Measurements from ENCODE around the gene ITGB2. TPM values are rescaled to one million over a fixed set of nuclear protein-coding genes. Genes with fewer than 3 reads are reported as not detected.

The ITGB2 gene
- total RNA-seq, 1 experiment from 2014 or later = 1.5 TPM

- Histone ChIP-seq H3K27me3 (ENCODE audit: insufficient read depth, low read length) (no peaks in the 10 kb centered on the region), H4K20me1 (ENCODE audit: insufficient read depth) (no peaks in the 10 kb centered on the region), H3K4me1 (ENCODE audit: control insufficient read depth in 1 of 2, insufficient read depth in 2 of 2, low read length in 2 of 2) (no peaks in the 10 kb centered on the region), H3K27ac (ENCODE audit: low read depth, low read length) (no peak overlapping the region), H3K36me3 (ENCODE audit: control insufficient read depth in 1 of 2, insufficient read depth in 2 of 2, low read length in 2 of 2) (peaks cover 12 to 37% of the 10 kb centered on the region in 2 experiments), H3K9me2 (ENCODE audit: insufficient read depth) (no peaks in the 10 kb centered on the region), H2AFZ (ENCODE audit: low read depth, low read length, poor library complexity, severe bottlenecking) (no peak overlapping the region), H3K79me2 (ENCODE audit: insufficient read depth, low read length) (peaks cover 85% of the 10 kb centered on the region), H3K9me3 (ENCODE audit: control insufficient read depth in 1 of 2, insufficient read depth in 1 of 2, low read depth in 1 of 2, low read length in 2 of 2) (no peaks in the 10 kb centered on the region), H3K4me3 (replicated peaks in 1 of 2; ENCODE audit: low read depth in 1 of 2, low read length in 2 of 2) (no peak overlapping the region), H3K9ac (ENCODE audit: low read length) (no peak overlapping the region), H3K4me2 (ENCODE audit: low read length) (no peak overlapping the region)
- TF ChIP-seq ATF3 (IDR thresholded peaks at IDR 0.05) = no peak
- no peak for DNase-seq (ENCODE audit: low read depth, low spot score)
- no TSS peak for BruUV-seq (replicated peaks)
- no peak for ATAC-seq
- POLR2A ChIA-PET = no interaction called here
- intact Hi-C loops (cut with micrococcal nuclease) = no loop called here
- RAD21 ChIA-PET (ENCODE audit: low non-redundant PET in 1 of 2, low total read pairs in 2 of 2, uncharacterized antibody in 2 of 2, unreplicated experiment in 2 of 2) = no interaction called here
- CTCF ChIA-PET = no interaction called here
These were observed 37.9 kb upstream of the ITGB2 start for GRCh38 chr21:44958471-44959191.

- H3K9me3 ChIP-seq (ENCODE audit: control insufficient read depth in 1 of 2, insufficient read depth in 1 of 2, low read depth in 1 of 2, low read length in 2 of 2) = no peaks in the 10 kb centered on the region
- H4K20me1 ChIP-seq (ENCODE audit: insufficient read depth) = no peaks in the 10 kb centered on the region
- CTCF ChIA-PET = interaction anchor here (1.1 kb wide), 1 partner anchor 10 kb away, joined by 3 read pairs; no protein-coding TSS in a partner anchor
- H3K79me2 ChIP-seq (ENCODE audit: insufficient read depth, low read length) = peaks cover 85% of the 10 kb centered on the region
- H3K4me1 ChIP-seq (ENCODE audit: control insufficient read depth in 1 of 2, insufficient read depth in 2 of 2, low read length in 2 of 2) = no peaks in the 10 kb centered on the region
- no peak overlapping the region for H2AFZ ChIP-seq (ENCODE audit: low read depth, low read length, poor library complexity, severe bottlenecking)
- RAD21 ChIA-PET (ENCODE audit: low non-redundant PET in 1 of 2, low total read pairs in 2 of 2, uncharacterized antibody in 2 of 2, unreplicated experiment in 2 of 2) = no interaction called here
- POLR2A ChIA-PET = no interaction called here
- intact Hi-C loops (cut with micrococcal nuclease) = no loop called here
- DNase-seq (ENCODE audit: low read depth, low spot score) = no peak
- H3K27ac ChIP-seq (ENCODE audit: low read depth, low read length) = no peak overlapping the region
- no peak for ATAC-seq
- no peaks in the 10 kb centered on the region for H3K27me3 ChIP-seq (ENCODE audit: insufficient read depth, low read length)
- no peak overlapping the region for H3K9ac ChIP-seq (ENCODE audit: low read length)
- no peak overlapping the region for H3K4me3 ChIP-seq (replicated peaks in 1 of 2; ENCODE audit: low read depth in 1 of 2, low read length in 2 of 2)
- H3K9me2 ChIP-seq (ENCODE audit: insufficient read depth) = no peaks in the 10 kb centered on the region
- BruUV-seq (replicated peaks) = no TSS peak
- no peak overlapping the region for H3K4me2 ChIP-seq (ENCODE audit: low read length)
- H3K36me3 ChIP-seq (ENCODE audit: control insufficient read depth in 1 of 2, insufficient read depth in 2 of 2, low read length in 2 of 2) = peaks cover 9 to 37% of the 10 kb centered on the region in 2 experiments
- TF ChIP-seq CEBPB (IDR thresholded peaks at IDR 0.05; ENCODE audit: low read depth) (no peak), TCF7L2 (IDR thresholded peaks at IDR 0.05; ENCODE audit: borderline replicate concordance, extremely low read depth, insufficient read depth, insufficient read length) (no peak), ZBTB33 (IDR thresholded peaks at IDR 0.05; ENCODE audit: extremely low read depth, insufficient replicate concordance, low read length) (no peak), FOSL1 (IDR thresholded peaks at IDR 0.05; ENCODE audit: low read depth) (no peak), SRF (IDR thresholded peaks at IDR 0.05; ENCODE audit: low read depth) (no peak), REST (IDR thresholded peaks at IDR 0.05; ENCODE audit: low read depth) (no peak), RAD21 (IDR thresholded peaks at IDR 0.05; ENCODE audit: low read depth) (no peak), ELF1 (IDR thresholded peaks at IDR 0.05; ENCODE audit: borderline replicate concordance, low read depth) (no peak), YY1 (IDR thresholded peaks at IDR 0.05; ENCODE audit: extremely low read depth, insufficient replicate concordance, low read depth, low read length) (no peak), EZH2phosphoT487 (IDR thresholded peaks at IDR 0.05; ENCODE audit: borderline replicate concordance) (no peak), CBX3 (IDR thresholded peaks at IDR 0.05; ENCODE audit: low read depth) (no peak), POLR2A (IDR thresholded peaks at IDR 0.05; ENCODE audit: borderline replicate concordance, extremely low read depth, insufficient read depth, insufficient read length) (no peak), ATF3 (IDR thresholded peaks at IDR 0.05) (no peak)
These were observed 37.3 kb upstream of the ITGB2 start for GRCh38 chr21:44957901-44958451.
